IMR-90 (cell line): ENCODE data around the gene CPTP. TPM values are rescaled to one million over a fixed set of nuclear protein-coding genes. Genes with fewer than 3 reads are reported as not detected.

Experiments used
- ATAC-seq: fragments of 200-7000 bp; cut with Tn5 transposase; 2 replicates; pipeline ENCODE4 v1.9.1; 2020; ENCODE audit warnings: low read depth, mild to moderate bottlenecking, moderate library complexity
- BruUV-seq: library from RNA; stranded (reverse); fragments of 400-500 nt; replicated peaks from 2 replicates; lab custom pipeline; 2021; lab: Mats Ljungman, UMichigan
- CTCF ChIA-PET: fragments of 300-600 bp; formaldehyde crosslinking; extraction: SDS; loops from one replicate; lab custom pipeline; 2021; ENCODE audit warnings: antibody characterized with exemption; lab: Yijun Ruan, JAX
- POLR2A ChIA-PET: fragments of 300-600 bp; sonication (Branson Sonifier 250); formaldehyde crosslinking; loops from one replicate; lab custom pipeline; 2022; ENCODE audit warnings: antibody characterized with exemption; ENCODE audit not compliant: unreplicated experiment; lab: Charles Lee
- DNase-seq: peaks from one replicate; pipeline ENCODE4 v3.0.0; 2013
- H2AFZ ChIP-seq: replicated peaks from 2 replicates; pipeline ENCODE3; 2013; ENCODE audit warnings: low read length, mild to moderate bottlenecking; ENCODE audit not compliant: poor library complexity
- H2AK5ac ChIP-seq: 2 replicates; pipeline ENCODE4 v1.6.1; 2013; ENCODE audit warnings: low read depth, low read length, inconsistent platforms
- H2AK9ac ChIP-seq: replicated peaks from 2 replicates; pipeline ENCODE3; 2013; ENCODE audit warnings: mild to moderate bottlenecking, low read depth, low read length, moderate library complexity; ENCODE audit not compliant: poor library complexity
- H2BK120ac ChIP-seq: 2 replicates; pipeline ENCODE4 v1.6.1; 2013; ENCODE audit warnings: low read depth, low read length, inconsistent platforms
- H2BK15ac ChIP-seq: 3 replicates; pipeline ENCODE4 v1.6.1; 2013; ENCODE audit warnings: low read depth, low read length, inconsistent platforms
- H2BK20ac ChIP-seq: 2 replicates; pipeline ENCODE4 v1.6.1; 2013; ENCODE audit warnings: low read depth, mild to moderate bottlenecking, inconsistent platforms, low read length, moderate library complexity
- H2BK5ac ChIP-seq: 2 replicates; pipeline ENCODE4 v1.6.1; 2013; ENCODE audit warnings: mild to moderate bottlenecking, low read depth, low read length, inconsistent platforms; ENCODE audit not compliant: poor library complexity, severe bottlenecking
- H3K14ac ChIP-seq: replicated peaks from 2 replicates; pipeline ENCODE4 v1.6.1; 2013; ENCODE audit warnings: low read depth, low read length, inconsistent platforms
- H3K18ac ChIP-seq: 2 replicates; pipeline ENCODE4 v1.6.1; 2013; ENCODE audit warnings: low read depth, low read length, control low read depth
- H3K23ac ChIP-seq: 2 replicates; pipeline ENCODE4 v1.6.1; 2013; ENCODE audit warnings: low read depth, low read length, inconsistent platforms
- H3K27ac ChIP-seq: 2 replicates; pipeline ENCODE4 v1.5.1; 2013; ENCODE audit warnings: mild to moderate bottlenecking, control low read depth, low read length; ENCODE audit not compliant: insufficient read depth
- H3K27me3 ChIP-seq: 2 replicates; pipeline ENCODE4 v1.6.1; 2013; ENCODE audit warnings: low read length; ENCODE audit not compliant: control insufficient read depth, insufficient read depth
- H3K36me3 ChIP-seq: 2 replicates; pipeline ENCODE4 v1.6.1; 2013; ENCODE audit warnings: low read length, mixed read lengths; ENCODE audit not compliant: control insufficient read depth, insufficient read depth
- H3K4ac ChIP-seq: 2 replicates; pipeline ENCODE4 v1.6.1; 2013; ENCODE audit warnings: low read depth, low read length, inconsistent platforms
- H3K4me1 ChIP-seq: 2 replicates; pipeline ENCODE4 v1.6.1; 2013; ENCODE audit warnings: low read length, mixed read lengths; ENCODE audit not compliant: control insufficient read depth, insufficient read depth
- H3K4me2 ChIP-seq: 2 replicates; pipeline ENCODE4 v1.6.1; 2013; ENCODE audit warnings: low read depth, mild to moderate bottlenecking, control low read depth, low read length, moderate library complexity
- H3K4me3 ChIP-seq: 2 replicates; pipeline ENCODE4 v1.5.1; 2013; ENCODE audit warnings: low read depth, mild to moderate bottlenecking, control low read depth, low read length, moderate library complexity; ENCODE audit not compliant: insufficient read depth
- H3K56ac ChIP-seq: 2 replicates; pipeline ENCODE4 v1.6.1; 2013; ENCODE audit warnings: low read length, inconsistent platforms; ENCODE audit not compliant: insufficient read depth; ENCODE audit errors: extremely low read depth
- H3K79me1 ChIP-seq, 2 experiments: 2 replicates each; pipeline ENCODE4 v1.6.1; 2013; ENCODE audit warnings: low read length in 2 of 2, inconsistent platforms in 1 of 2, low read depth in 1 of 2
- H3K9ac ChIP-seq: 2 replicates; pipeline ENCODE4 v1.6.1; 2013; ENCODE audit warnings: low read depth, low read length, control low read depth
- H3K9me1 ChIP-seq: 2 replicates; pipeline ENCODE4 v1.6.1; 2013; ENCODE audit warnings: low read length, inconsistent platforms; ENCODE audit not compliant: insufficient read depth
- H3K9me3 ChIP-seq: 2 replicates; pipeline ENCODE4 v1.6.1; 2013; ENCODE audit warnings: low read length; ENCODE audit not compliant: control insufficient read depth, insufficient read depth
- H4K20me1 ChIP-seq: 2 replicates; pipeline ENCODE4 v1.6.1; 2013; ENCODE audit warnings: low read length, inconsistent platforms; ENCODE audit not compliant: insufficient read depth
- H4K5ac ChIP-seq: 2 replicates; pipeline ENCODE4 v1.6.1; 2013; ENCODE audit warnings: mild to moderate bottlenecking, low read depth, low read length, control low read depth
- H4K8ac ChIP-seq, 2 experiments: 2 replicates each; pipeline ENCODE4 v1.6.1; 2013; ENCODE audit warnings: low read depth in 2 of 2, low read length in 2 of 2, control low read depth in 1 of 2, inconsistent platforms in 1 of 2
- H4K91ac ChIP-seq: 2 replicates; pipeline ENCODE4 v1.6.1; 2013; ENCODE audit warnings: low read depth, low read length, inconsistent platforms; ENCODE audit not compliant: insufficient read depth
- BHLHE40 ChIP-seq: fragments of 150-350 bp; IDR thresholded peaks from 2 replicates; pipeline ENCODE4 v1.6.1; 2016; ENCODE audit warnings: mild to moderate bottlenecking, low read depth, low read length
- CEBPB ChIP-seq: IDR thresholded peaks from 2 replicates; pipeline ENCODE4 v1.6.1; 2012; ENCODE audit warnings: low read depth, low read length, improper control_type of control experiment
- CHD1 ChIP-seq: IDR thresholded peaks from 2 replicates; pipeline ENCODE4 v1.6.1; 2012; ENCODE audit warnings: low read depth, low read length, improper control_type of control experiment
- ELK1 ChIP-seq: fragments of 150-350 bp; IDR thresholded peaks from 2 replicates; pipeline ENCODE4 v1.6.1; 2016; ENCODE audit warnings: low read depth, mild to moderate bottlenecking, low read length, moderate library complexity, borderline replicate concordance
- FOS ChIP-seq: fragments of 150-350 bp; IDR thresholded peaks from 2 replicates; pipeline ENCODE4 v1.6.1; 2016; ENCODE audit warnings: low read depth, low read length
- MAZ ChIP-seq: IDR thresholded peaks from 2 replicates; pipeline ENCODE4 v1.6.1; 2012; ENCODE audit warnings: low read depth, mild to moderate bottlenecking, low read length, improper control_type of control experiment, moderate library complexity, borderline replicate concordance
- NFE2L2 ChIP-seq: fragments of 150-350 bp; IDR thresholded peaks from 2 replicates; pipeline ENCODE4 v1.6.1; 2016; ENCODE audit warnings: low read depth, mild to moderate bottlenecking, low read length
- POLR2A ChIP-seq: IDR thresholded peaks from 2 replicates; pipeline ENCODE4 v1.6.1; 2012; ENCODE audit warnings: mild to moderate bottlenecking, low read depth, low read length
- RAD21 ChIP-seq: IDR thresholded peaks from 2 replicates; pipeline ENCODE4 v1.6.1; 2012; ENCODE audit warnings: low read length, improper control_type of control experiment
- RCOR1 ChIP-seq: IDR thresholded peaks from 2 replicates; pipeline ENCODE4 v1.6.1; 2012; ENCODE audit warnings: mild to moderate bottlenecking, low read length, improper control_type of control experiment; ENCODE audit not compliant: insufficient replicate concordance
- SMC3 ChIP-seq: fragments of 150-350 bp; IDR thresholded peaks from 2 replicates; pipeline ENCODE4 v1.6.1; 2016; ENCODE audit warnings: low read depth, mild to moderate bottlenecking, antibody characterized with exemption, low read length, moderate library complexity
- USF2 ChIP-seq: fragments of 150-350 bp; IDR thresholded peaks from 2 replicates; pipeline ENCODE4 v1.6.1; 2017; ENCODE audit warnings: mild to moderate bottlenecking, antibody characterized with exemption, low read length, low read depth
- WGBS, 2 experiments: methylation state at CpG; one replicate each; pipeline versions ENCODE4 v1.1.5 to v1.1.7; 2013; ENCODE audit warnings: missing lambda C conversion rate in 2 of 2; ENCODE audit not compliant: insufficient read length in 1 of 2; ENCODE audit errors: extremely low coverage in 2 of 2; 5-methylcytosine and 5-hydroxymethylcytosine counted together
- dilution Hi-C: fragments of 300-500 bp; cut with HindIII; formaldehyde crosslinking; loops from one replicate; pipeline ENCODE4 v1.14.3; 2018; ENCODE audit warnings: low sequenced_read_pairs; ENCODE audit not compliant: unreplicated experiment
- in situ Hi-C: fragments of 300-500 bp; cut with MboI; formaldehyde crosslinking; loops from 3 replicates; pipeline ENCODE4 v1.14.3; 2019; ENCODE audit warnings: low sequenced_read_pairs, inconsistent platforms, mixed read lengths
- intact Hi-C: fragments of 100-400 bp; cut with micrococcal nuclease; formaldehyde crosslinking; loops from 2 replicates; pipeline ENCODE4 v1.10.0; 2022
- polyA plus RNA-seq, 3 experiments: library from polyadenylated mRNA; depleted of rRNA; stranded (reverse); fragments of >200 nt; gene quantifications; 2 replicates each; pipeline ENCODE4 v1.2.3, GENCODE V29; 2012; ENCODE audit warnings: low replicate concordance in 1 of 3
- total RNA-seq: library from RNA; depleted of rRNA; stranded (reverse); fragments of >200 nt; gene quantifications from 2 replicates; pipeline ENCODE4 v1.2.3, GENCODE V29; 2012

CPTP gene
- total and polyA plus RNA-seq, 2 of the 4 experiments (the other 2 are of a cell fraction), result 2.7 to 12.1 TPM

- peaks cover 6% of the 10 kb centered on the region; the same call in 1 of the 2 replicates for H3K4me1 ChIP-seq
- WGBS, 2 experiments, result 93% methylated on average over 16 of the region's 32 CpGs; no CpG with 5 or more reads in 1 of the 2 experiments
- in situ Hi-C loops (no loop called here), dilution Hi-C loops (no loop called here), intact Hi-C loops (no loop called here)
- peaks cover 4% of the 10 kb centered on the region; the same call in 1 of the 2 replicates for H3K9me1 ChIP-seq
- no peak overlapping the region for H2BK20ac ChIP-seq
- no peak overlapping the region for H2AFZ ChIP-seq
- no peak overlapping the region for H3K56ac ChIP-seq
- H4K91ac ChIP-seq, result no peak overlapping the region
- H2BK5ac ChIP-seq, result no peak overlapping the region
- H3K4me2 ChIP-seq, result no peak overlapping the region
- peak overlapping the region; percentile 42 for H2AK9ac ChIP-seq
- no peak overlapping the region for H3K23ac ChIP-seq
- H2BK15ac ChIP-seq, result no peak overlapping the region
- TF ChIP-seq NFE2L2, result no peak
- no peak for TF ChIP-seq POLR2A
- TF ChIP-seq RCOR1, result no peak
- TF ChIP-seq BHLHE40, result no peak
- no peak for TF ChIP-seq ELK1
- TF ChIP-seq CHD1, result no peak
- TF ChIP-seq MAZ, result no peak
- TF ChIP-seq FOS, result no peak
- no peak for TF ChIP-seq SMC3
- no peak for TF ChIP-seq CEBPB
- TF ChIP-seq RAD21, result no peak
- TF ChIP-seq USF2, result no peak
- no peak for ATAC-seq
- H4K8ac ChIP-seq, result no peak overlapping the region
- H3K9ac ChIP-seq, result no peak overlapping the region
- no peak overlapping the region for H3K18ac ChIP-seq
- H4K5ac ChIP-seq, result no peak overlapping the region
- no peak overlapping the region for H3K14ac ChIP-seq
- no peaks in the 10 kb centered on the region for H3K27me3 ChIP-seq
- BruUV-seq, result no TSS peak
- H3K36me3 ChIP-seq, result no peaks in the 10 kb centered on the region
- no peak for DNase-seq
- no peaks in the 10 kb centered on the region for H3K9me3 ChIP-seq
- CTCF ChIA-PET, result no interaction called here
- H2BK120ac ChIP-seq, result no peak overlapping the region
- POLR2A ChIA-PET, result no interaction called here
- H3K27ac ChIP-seq, result no peak overlapping the region
- no peak overlapping the region; the same call in 1 of the 2 replicates for H2AK5ac ChIP-seq
- no peaks in the 10 kb centered on the region for H3K79me1 ChIP-seq
- H4K20me1 ChIP-seq, result no peaks in the 10 kb centered on the region; the same call in 1 of the 2 replicates
- no peak overlapping the region for H3K4me3 ChIP-seq
- H3K4ac ChIP-seq, result no peak overlapping the region
These were observed 40.1 kb upstream of the CPTP start for GRCh38 chr1:1284221-1285101.
